Measurements from ENCODE around the gene IFT81. TPM values are rescaled to one million over a fixed set of nuclear protein-coding genes. Genes with fewer than 3 reads are reported as not detected.
A peak's percentile ranks its signal among the peaks of the same experiment; 100 is the strongest.

The IFT81 gene
- total RNA-seq, 1 experiment from 2014 or later, result 9.0 TPM

DNA sequence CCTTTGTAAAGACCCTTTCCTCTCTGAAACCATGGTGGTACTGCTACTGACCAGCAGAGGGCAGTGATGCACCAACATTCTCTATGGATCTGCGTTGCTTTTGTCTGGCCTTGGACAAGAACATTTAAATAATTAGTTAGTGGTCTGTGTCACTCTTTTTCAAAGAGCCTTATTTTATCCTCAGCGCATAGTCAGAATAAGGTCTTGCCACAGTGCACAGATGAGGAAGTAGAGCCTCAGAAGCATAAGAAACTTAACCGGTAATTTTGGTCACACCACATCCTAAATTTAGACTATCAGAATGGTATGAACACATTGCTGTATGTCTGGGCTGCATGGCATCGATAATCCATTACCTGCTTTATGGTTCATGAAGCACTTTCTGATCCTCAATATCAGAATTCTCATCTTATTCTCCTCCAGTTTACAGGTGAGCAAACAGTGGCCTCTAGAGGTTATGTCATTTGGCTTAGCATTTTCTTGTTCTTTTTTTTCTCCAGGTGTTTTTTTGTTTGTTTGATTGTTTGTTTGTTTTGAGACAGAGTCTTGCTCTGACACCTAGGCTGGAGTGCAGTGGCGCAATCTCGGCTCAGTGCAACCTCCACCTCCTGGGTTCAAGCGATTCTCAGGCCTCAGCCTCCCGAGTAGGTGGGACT lies 23.7 kb upstream of the IFT81 start:
- peak; percentile 74 for ATAC-seq
- Histone ChIP-seq H3K4me1 (ENCODE audit: control insufficient read depth in 1 of 2, insufficient read depth in 2 of 2, low read length in 2 of 2) (peaks cover 0 to 5% of the 10 kb centered on the region in 2 experiments; a peak in 2 of 4 replicates), H3K9ac (ENCODE audit: low read length) (no peak overlapping the region), H3K36me3 (ENCODE audit: control insufficient read depth in 1 of 2, insufficient read depth in 2 of 2, low read length in 2 of 2) (no peaks in the 10 kb centered on the region), H3K4me2 (ENCODE audit: low read length) (peak overlapping the region; percentile 34), H3K79me2 (ENCODE audit: insufficient read depth, low read length) (no peaks in the 10 kb centered on the region), H2AFZ (ENCODE audit: low read depth, low read length, poor library complexity, severe bottlenecking) (peak overlapping the region; percentile 85), H3K4me3 (replicated peaks in 1 of 2; ENCODE audit: low read depth in 1 of 2, low read length in 2 of 2) (no peak overlapping the region), H4K20me1 (ENCODE audit: insufficient read depth) (no peaks in the 10 kb centered on the region), H3K9me2 (ENCODE audit: insufficient read depth) (no peaks in the 10 kb centered on the region), H3K27me3 (ENCODE audit: insufficient read depth, low read length) (no peaks in the 10 kb centered on the region), H3K27ac (ENCODE audit: low read depth, low read length) (no peak overlapping the region), H3K9me3 (ENCODE audit: control insufficient read depth in 1 of 2, insufficient read depth in 1 of 2, low read depth in 1 of 2, low read length in 2 of 2) (no peaks in the 10 kb centered on the region)
- ChIA-PET POLR2A (interaction anchor here (1.1 kb wide), 1 partner anchor 331 kb away, joined by 4 read pairs; no protein-coding TSS in a partner anchor), RAD21 (ENCODE audit: low non-redundant PET in 1 of 2, low total read pairs in 2 of 2, uncharacterized antibody in 2 of 2, unreplicated experiment in 2 of 2) (interaction anchor here in 1 of 2 experiments (0.6 to 1.6 kb wide), 2 partner anchors 135 to 331 kb away, joined by 4 read pairs; no protein-coding TSS in a partner anchor), CTCF (interaction anchor here (0.8 to 2.9 kb wide), 3 partner anchors 18 to 331 kb away, joined by 3 to 32 read pairs (median 21); no protein-coding TSS in a partner anchor)
- peak; percentile 48 for DNase-seq (ENCODE audit: low read depth, low spot score)
- intact Hi-C loops (cut with micrococcal nuclease), result loop anchor here (1.0 to 5.0 kb wide), 6 partner anchors 124 to 502 kb away; partner anchors contain the start of gene ATP2A2
- TF ChIP-seq, protein P1, sequence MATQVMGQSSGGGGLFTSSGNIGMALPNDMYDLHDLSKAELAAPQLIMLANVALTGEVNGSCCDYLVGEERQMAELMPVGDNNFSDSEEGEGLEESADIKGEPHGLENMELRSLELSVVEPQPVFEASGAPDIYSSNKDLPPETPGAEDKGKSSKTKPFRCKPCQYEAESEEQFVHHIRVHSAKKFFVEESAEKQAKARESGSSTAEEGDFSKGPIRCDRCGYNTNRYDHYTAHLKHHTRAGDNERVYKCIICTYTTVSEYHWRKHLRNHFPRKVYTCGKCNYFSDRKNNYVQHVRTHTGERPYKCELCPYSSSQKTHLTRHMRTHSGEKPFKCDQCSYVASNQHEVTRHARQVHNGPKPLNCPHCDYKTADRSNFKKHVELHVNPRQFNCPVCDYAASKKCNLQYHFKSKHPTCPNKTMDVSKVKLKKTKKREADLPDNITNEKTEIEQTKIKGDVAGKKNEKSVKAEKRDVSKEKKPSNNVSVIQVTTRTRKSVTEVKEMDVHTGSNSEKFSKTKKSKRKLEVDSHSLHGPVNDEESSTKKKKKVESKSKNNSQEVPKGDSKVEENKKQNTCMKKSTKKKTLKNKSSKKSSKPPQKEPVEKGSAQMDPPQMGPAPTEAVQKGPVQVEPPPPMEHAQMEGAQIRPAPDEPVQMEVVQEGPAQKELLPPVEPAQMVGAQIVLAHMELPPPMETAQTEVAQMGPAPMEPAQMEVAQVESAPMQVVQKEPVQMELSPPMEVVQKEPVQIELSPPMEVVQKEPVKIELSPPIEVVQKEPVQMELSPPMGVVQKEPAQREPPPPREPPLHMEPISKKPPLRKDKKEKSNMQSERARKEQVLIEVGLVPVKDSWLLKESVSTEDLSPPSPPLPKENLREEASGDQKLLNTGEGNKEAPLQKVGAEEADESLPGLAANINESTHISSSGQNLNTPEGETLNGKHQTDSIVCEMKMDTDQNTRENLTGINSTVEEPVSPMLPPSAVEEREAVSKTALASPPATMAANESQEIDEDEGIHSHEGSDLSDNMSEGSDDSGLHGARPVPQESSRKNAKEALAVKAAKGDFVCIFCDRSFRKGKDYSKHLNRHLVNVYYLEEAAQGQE (IDR thresholded peaks at IDR 0.05; ENCODE audit: low read depth), result no peak
- TF ChIP-seq EZH2phosphoT487 (IDR thresholded peaks at IDR 0.05; ENCODE audit: borderline replicate concordance) (no peak), SRF (IDR thresholded peaks at IDR 0.05; ENCODE audit: low read depth) (no peak), SIN3A (IDR thresholded peaks at IDR 0.05; ENCODE audit: low read depth) (no peak), JUND (IDR thresholded peaks at IDR 0.05) (no peak), ZFX (IDR thresholded peaks at IDR 0.05) (no peak), RAD21 (IDR thresholded peaks at IDR 0.05; ENCODE audit: low read depth) (peak; percentile 93), POLR2AphosphoS5 (IDR thresholded peaks at IDR 0.05; ENCODE audit: low read depth, low read length) (no peak), FOSL1 (IDR thresholded peaks at IDR 0.05; ENCODE audit: low read depth) (no peak), EGR1 (IDR thresholded peaks at IDR 0.05; ENCODE audit: low read depth) (no peak), ZNF274 (IDR thresholded peaks at IDR 0.05; ENCODE audit: low read depth, low read length) (no peak), TCF7L2 (IDR thresholded peaks at IDR 0.05; ENCODE audit: borderline replicate concordance, extremely low read depth, insufficient read depth, insufficient read length) (no peak)
- TF ChIP-seq, protein P2, sequence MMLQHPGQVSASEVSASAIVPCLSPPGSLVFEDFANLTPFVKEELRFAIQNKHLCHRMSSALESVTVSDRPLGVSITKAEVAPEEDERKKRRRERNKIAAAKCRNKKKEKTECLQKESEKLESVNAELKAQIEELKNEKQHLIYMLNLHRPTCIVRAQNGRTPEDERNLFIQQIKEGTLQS (IDR thresholded peaks at IDR 0.05), result no peak
- TF ChIP-seq, protein P3, sequence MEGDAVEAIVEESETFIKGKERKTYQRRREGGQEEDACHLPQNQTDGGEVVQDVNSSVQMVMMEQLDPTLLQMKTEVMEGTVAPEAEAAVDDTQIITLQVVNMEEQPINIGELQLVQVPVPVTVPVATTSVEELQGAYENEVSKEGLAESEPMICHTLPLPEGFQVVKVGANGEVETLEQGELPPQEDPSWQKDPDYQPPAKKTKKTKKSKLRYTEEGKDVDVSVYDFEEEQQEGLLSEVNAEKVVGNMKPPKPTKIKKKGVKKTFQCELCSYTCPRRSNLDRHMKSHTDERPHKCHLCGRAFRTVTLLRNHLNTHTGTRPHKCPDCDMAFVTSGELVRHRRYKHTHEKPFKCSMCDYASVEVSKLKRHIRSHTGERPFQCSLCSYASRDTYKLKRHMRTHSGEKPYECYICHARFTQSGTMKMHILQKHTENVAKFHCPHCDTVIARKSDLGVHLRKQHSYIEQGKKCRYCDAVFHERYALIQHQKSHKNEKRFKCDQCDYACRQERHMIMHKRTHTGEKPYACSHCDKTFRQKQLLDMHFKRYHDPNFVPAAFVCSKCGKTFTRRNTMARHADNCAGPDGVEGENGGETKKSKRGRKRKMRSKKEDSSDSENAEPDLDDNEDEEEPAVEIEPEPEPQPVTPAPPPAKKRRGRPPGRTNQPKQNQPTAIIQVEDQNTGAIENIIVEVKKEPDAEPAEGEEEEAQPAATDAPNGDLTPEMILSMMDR (IDR thresholded peaks at IDR 0.05 in 2 of 3, conservative IDR thresholded peaks at IDR 0.05 in 1 of 3; ENCODE audit: borderline replicate concordance in 1 of 3, insufficient read depth in 1 of 3, low read depth in 2 of 3, low read length in 2 of 3), result peak; percentile 89 to 96 (median 93)
- TF ChIP-seq, protein P4, sequence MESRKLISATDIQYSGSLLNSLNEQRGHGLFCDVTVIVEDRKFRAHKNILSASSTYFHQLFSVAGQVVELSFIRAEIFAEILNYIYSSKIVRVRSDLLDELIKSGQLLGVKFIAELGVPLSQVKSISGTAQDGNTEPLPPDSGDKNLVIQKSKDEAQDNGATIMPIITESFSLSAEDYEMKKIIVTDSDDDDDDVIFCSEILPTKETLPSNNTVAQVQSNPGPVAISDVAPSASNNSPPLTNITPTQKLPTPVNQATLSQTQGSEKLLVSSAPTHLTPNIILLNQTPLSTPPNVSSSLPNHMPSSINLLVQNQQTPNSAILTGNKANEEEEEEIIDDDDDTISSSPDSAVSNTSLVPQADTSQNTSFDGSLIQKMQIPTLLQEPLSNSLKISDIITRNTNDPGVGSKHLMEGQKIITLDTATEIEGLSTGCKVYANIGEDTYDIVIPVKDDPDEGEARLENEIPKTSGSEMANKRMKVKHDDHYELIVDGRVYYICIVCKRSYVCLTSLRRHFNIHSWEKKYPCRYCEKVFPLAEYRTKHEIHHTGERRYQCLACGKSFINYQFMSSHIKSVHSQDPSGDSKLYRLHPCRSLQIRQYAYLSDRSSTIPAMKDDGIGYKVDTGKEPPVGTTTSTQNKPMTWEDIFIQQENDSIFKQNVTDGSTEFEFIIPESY (IDR thresholded peaks at IDR 0.05; ENCODE audit: extremely low read depth, insufficient replicate concordance, low read length), result no peak
- BruUV-seq (replicated peaks), result no TSS peak

All from HCT116 (cell line).